ENCODE results near the gene COBLL1.

COBLL1 gene

GRCh38 chr2:164793529-164793928 is 48.1 kb downstream of the COBLL1 start:
- no peak overlapping the region for H3K4me3 ChIP-seq (ENCODE audit: low read depth, low read length)
- no peak for TF ChIP-seq CTCF (IDR thresholded peaks at IDR 0.05; ENCODE audit: low read depth, low read length)

- no peak overlapping the region for H3K4me3 ChIP-seq (ENCODE audit: low read depth, low read length)
- no peak for TF ChIP-seq CTCF (IDR thresholded peaks at IDR 0.05; ENCODE audit: low read depth, low read length)
These were observed 49.1 kb downstream of the COBLL1 start for GRCh38 chr2:164792316-164793170.

- H3K4me3 ChIP-seq (ENCODE audit: low read depth, low read length): no peak overlapping the region
- TF ChIP-seq CTCF (IDR thresholded peaks at IDR 0.05; ENCODE audit: low read depth, low read length): no peak
These were observed 51.7 kb downstream of the COBLL1 start for GRCh38 chr2:164789968-164790367.

GRCh38 chr2:164786787-164787186 is 54.8 kb downstream of the COBLL1 start:
- H3K4me3 ChIP-seq (ENCODE audit: low read depth, low read length): no peak overlapping the region
- TF ChIP-seq CTCF (IDR thresholded peaks at IDR 0.05; ENCODE audit: low read depth, low read length): no peak

GRCh38 chr2:164785457-164785856 is 56.2 kb downstream of the COBLL1 start:
- no peak for TF ChIP-seq CTCF (IDR thresholded peaks at IDR 0.05; ENCODE audit: low read depth, low read length)
- H3K4me3 ChIP-seq (ENCODE audit: low read depth, low read length): no peak overlapping the region

GRCh38 chr2:164784376-164784775 is 57.2 kb downstream of the COBLL1 start:
- TF ChIP-seq CTCF (IDR thresholded peaks at IDR 0.05; ENCODE audit: low read depth, low read length): no peak
- no peak overlapping the region for H3K4me3 ChIP-seq (ENCODE audit: low read depth, low read length)

GRCh38 chr2:164782323-164782722 is 59.3 kb downstream of the COBLL1 start:
- no peak for TF ChIP-seq CTCF (IDR thresholded peaks at IDR 0.05; ENCODE audit: low read depth, low read length)
- H3K4me3 ChIP-seq (ENCODE audit: low read depth, low read length): no peak overlapping the region

Measured in WI38 (cell line).